ENCODE data around the gene SH3BGR.

GRCh38 chr21:39525601-39526000, 73.8 kb downstream of the SH3BGR start:
- TF ChIP-seq CTCF (IDR thresholded peaks at IDR 0.05) (no peak), POLR2A (IDR thresholded peaks at IDR 0.05) (no peak)

All from right lobe of liver (tissue), 4 donors.